HepG2 (cell line): ENCODE results near the gene AMD1. TPM values are rescaled to one million over a fixed set of nuclear protein-coding genes. Genes with fewer than 3 reads are reported as not detected.

Source experiments
- polyA plus RNA-seq, 8 experiments: library from polyadenylated mRNA; depleted of rRNA in 3 of 8; stranded (reverse) in 7 of 8; unstranded in 1 of 8; fragments of >200 nt; fragmentation: Illumina TruSeq in 4 of 8; extraction: Trizol in 4 of 8; gene quantifications; 2 replicates each; pipeline versions ENCODE4 v1.2.1 to v1.2.3, GENCODE V29; 2011 to 2016; ENCODE audit warnings: low read depth in 4 of 8, missing spikeins in 1 of 8, mixed read lengths in 1 of 8; ENCODE audit not compliant: insufficient read depth in 1 of 8
- total RNA-seq, 5 experiments: library from RNA; depleted of rRNA; stranded (reverse); fragments of >200 nt; fragmentation: Illumina TruSeq; extraction: Trizol; gene quantifications; 2 replicates each; pipeline ENCODE4 v1.2.3, GENCODE V29; 2016; ENCODE audit warnings: low read depth in 1 of 5
- TF ChIP-seq, protein P1 (sequence below), 2 experiments: fragments of 450-650 bp in 1 of 2; sonication (generic) in 1 of 2; formaldehyde crosslinking in 1 of 2; IDR thresholded peaks; 2 replicates each; pipeline versions ENCODE4 v1.6.1 to v1.8.0; 2016 to 2022; ENCODE audit warnings: antibody characterized with exemption in 1 of 2, mild to moderate bottlenecking in 1 of 2, missing genetic modification reagents in 1 of 2
- TF ChIP-seq, protein P2 (sequence below): sonication (generic); formaldehyde crosslinking; IDR thresholded peaks from 2 replicates; pipeline ENCODE4 v1.4.0; 2020; ENCODE audit warnings: mild to moderate bottlenecking, missing genetic modification reagents, borderline replicate concordance

The AMD1 gene
- total and polyA plus RNA-seq, 2 of the 13 experiments (the other 11 are each of a cell fraction or from before 2014, with no cell fraction given), result 108 to 123 TPM

DNA sequence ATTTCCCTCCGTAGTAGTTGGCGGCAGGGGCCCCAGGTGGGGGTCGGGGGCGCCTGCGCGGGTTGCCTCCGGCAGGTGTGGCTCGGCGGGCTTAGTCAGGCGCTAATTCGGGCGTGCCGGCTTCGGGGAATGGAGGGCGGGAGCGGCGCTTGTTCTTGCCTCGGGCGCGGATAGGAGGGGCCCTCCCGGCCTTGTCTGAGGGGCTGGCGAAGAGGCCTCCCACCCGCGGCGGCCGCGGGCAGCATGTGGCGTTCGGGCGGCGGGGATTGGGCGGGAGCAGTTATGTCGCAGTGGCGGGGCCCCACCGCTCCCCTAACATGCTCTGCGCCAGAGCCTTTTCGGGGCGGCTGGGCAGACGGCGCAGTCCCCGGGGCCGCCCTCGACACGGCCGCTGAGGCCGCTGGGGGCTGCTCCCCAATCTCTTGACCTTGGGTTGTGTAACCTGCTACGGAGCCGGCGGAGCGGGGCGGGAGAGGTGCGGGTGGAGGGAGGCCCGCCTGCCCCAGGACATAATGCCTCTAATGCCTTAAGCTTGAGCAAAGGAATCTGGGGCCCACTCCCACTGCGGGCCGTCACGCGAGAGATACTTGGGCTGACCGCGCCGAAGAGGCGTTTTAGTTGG is 1.1 kb downstream of the AMD1 start (continued):
- TF ChIP-seq, protein P1, sequence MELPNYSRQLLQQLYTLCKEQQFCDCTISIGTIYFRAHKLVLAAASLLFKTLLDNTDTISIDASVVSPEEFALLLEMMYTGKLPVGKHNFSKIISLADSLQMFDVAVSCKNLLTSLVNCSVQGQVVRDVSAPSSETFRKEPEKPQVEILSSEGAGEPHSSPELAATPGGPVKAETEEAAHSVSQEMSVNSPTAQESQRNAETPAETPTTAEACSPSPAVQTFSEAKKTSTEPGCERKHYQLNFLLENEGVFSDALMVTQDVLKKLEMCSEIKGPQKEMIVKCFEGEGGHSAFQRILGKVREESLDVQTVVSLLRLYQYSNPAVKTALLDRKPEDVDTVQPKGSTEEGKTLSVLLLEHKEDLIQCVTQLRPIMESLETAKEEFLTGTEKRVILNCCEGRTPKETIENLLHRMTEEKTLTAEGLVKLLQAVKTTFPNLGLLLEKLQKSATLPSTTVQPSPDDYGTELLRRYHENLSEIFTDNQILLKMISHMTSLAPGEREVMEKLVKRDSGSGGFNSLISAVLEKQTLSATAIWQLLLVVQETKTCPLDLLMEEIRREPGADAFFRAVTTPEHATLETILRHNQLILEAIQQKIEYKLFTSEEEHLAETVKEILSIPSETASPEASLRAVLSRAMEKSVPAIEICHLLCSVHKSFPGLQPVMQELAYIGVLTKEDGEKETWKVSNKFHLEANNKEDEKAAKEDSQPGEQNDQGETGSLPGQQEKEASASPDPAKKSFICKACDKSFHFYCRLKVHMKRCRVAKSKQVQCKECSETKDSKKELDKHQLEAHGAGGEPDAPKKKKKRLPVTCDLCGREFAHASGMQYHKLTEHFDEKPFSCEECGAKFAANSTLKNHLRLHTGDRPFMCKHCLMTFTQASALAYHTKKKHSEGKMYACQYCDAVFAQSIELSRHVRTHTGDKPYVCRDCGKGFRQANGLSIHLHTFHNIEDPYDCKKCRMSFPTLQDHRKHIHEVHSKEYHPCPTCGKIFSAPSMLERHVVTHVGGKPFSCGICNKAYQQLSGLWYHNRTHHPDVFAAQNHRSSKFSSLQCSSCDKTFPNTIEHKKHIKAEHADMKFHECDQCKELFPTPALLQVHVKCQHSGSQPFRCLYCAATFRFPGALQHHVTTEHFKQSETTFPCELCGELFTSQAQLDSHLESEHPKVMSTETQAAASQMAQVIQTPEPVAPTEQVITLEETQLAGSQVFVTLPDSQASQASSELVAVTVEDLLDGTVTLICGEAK (IDR thresholded peaks at IDR 0.05), result no peak
- TF ChIP-seq, protein P1 (CRISPR knock-in tag; IDR thresholded peaks at IDR 0.05), result peak; percentile 41; the same call in 1 of the 2 replicates
- TF ChIP-seq, protein P2, sequence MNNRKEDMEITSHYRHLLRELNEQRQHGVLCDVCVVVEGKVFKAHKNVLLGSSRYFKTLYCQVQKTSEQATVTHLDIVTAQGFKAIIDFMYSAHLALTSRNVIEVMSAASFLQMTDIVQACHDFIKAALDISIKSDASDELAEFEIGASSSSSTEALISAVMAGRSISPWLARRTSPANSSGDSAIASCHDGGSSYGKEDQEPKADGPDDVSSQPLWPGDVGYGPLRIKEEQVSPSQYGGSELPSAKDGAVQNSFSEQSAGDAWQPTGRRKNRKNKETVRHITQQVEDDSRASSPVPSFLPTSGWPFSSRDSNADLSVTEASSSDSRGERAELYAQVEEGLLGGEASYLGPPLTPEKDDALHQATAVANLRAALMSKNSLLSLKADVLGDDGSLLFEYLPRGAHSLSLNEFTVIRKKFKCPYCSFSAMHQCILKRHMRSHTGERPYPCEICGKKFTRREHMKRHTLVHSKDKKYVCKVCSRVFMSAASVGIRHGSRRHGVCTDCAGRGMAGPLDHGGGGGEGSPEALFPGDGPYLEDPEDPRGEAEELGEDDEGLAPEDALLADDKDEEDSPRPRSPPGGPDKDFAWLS (CRISPR knock-in tag), result 0 out of 2 replicates have a peak, but pooled peaks have one; percentile 41
- TF ChIP-seq, all 625 proteins: peak for 71
